Glutamatergic neuron (in vitro differentiated cells): Measurements from ENCODE around the gene NPHP1. TPM values are rescaled to one million over a fixed set of nuclear protein-coding genes. Genes with fewer than 3 reads are reported as not detected.

Experiments used
- DNase-seq: peaks from one replicate; pipeline ENCODE4 v3.0.0; 2022
- H3K27ac Mint-ChIP-seq: one replicate; pipeline ENCODE4 v1.8.0; 2020; ENCODE audit warnings: mild to moderate bottlenecking, mixed read lengths, inconsistent platforms; ENCODE audit not compliant: unreplicated experiment
- H3K27me3 Mint-ChIP-seq: one replicate; pipeline ENCODE4 v1.8.0; 2020; ENCODE audit warnings: mild to moderate bottlenecking, moderate library complexity, mixed read lengths, inconsistent platforms; ENCODE audit not compliant: unreplicated experiment
- H3K36me3 Mint-ChIP-seq: one replicate; pipeline ENCODE4 v1.8.0; 2020; ENCODE audit warnings: mild to moderate bottlenecking, mixed read lengths, inconsistent platforms; ENCODE audit not compliant: unreplicated experiment
- H3K4me1 Mint-ChIP-seq: one replicate; pipeline ENCODE4 v1.8.0; 2020; ENCODE audit warnings: mild to moderate bottlenecking, low read depth, mixed read lengths, inconsistent platforms; ENCODE audit not compliant: unreplicated experiment
- H3K4me3 Mint-ChIP-seq: one replicate; pipeline ENCODE4 v1.8.0; 2020; ENCODE audit warnings: mild to moderate bottlenecking, mixed read lengths, inconsistent platforms; ENCODE audit not compliant: unreplicated experiment
- H3K9me3 Mint-ChIP-seq: one replicate; pipeline ENCODE4 v1.8.0; 2020; ENCODE audit warnings: mild to moderate bottlenecking, moderate library complexity, mixed read lengths, inconsistent platforms; ENCODE audit not compliant: unreplicated experiment
- CTCF ChIP-seq: fragments of 200-600 bp; sonication (generic); IDR thresholded peaks from one replicate; pipeline ENCODE4 v1.5.0; 2021; ENCODE audit not compliant: partially characterized antibody, unreplicated experiment
- total RNA-seq: library from RNA; stranded (reverse); fragmentation: NEBNext Ultra II Directional; extraction: Animal tissue kit (Norgen Biotek cat#: 25700); gene quantifications from one replicate; pipeline ENCODE4 v1.2.1, GENCODE V29; 2021; ENCODE audit not compliant: unreplicated experiment

Gene NPHP1
- total RNA-seq, 1 donor from 2014 or later = 2.5 TPM

GRCh38 chr2:110180036-110180435 lies 24.8 kb downstream of the NPHP1 start:
- DNase-seq = no peak
- Mint-ChIP-seq H3K4me3 (no peak overlapping the region), H3K36me3 (peaks cover 11% of the 10 kb centered on the region), H3K27ac (no peak overlapping the region), H3K9me3 (peaks cover 2% of the 10 kb centered on the region), H3K4me1 (no peaks in the 10 kb centered on the region), H3K27me3 (no peaks in the 10 kb centered on the region)
- no peak for TF ChIP-seq CTCF

DNA sequence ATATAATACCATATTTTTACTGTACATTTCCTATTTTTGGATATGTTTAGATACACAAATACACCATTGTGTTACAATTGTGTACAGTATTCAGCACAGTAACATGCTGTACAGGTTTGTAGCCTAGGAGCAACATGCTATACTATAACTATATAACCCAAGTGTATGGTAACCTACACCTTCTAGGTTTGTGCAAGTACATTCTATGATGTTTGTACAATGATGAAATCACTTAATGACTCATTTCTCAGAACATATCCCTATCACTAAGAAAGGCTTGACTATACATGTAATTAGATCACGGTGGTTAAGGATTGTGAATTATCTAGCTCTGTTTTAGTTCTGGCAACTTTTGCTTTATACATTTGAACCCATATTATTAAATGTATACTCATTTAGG lies 31.3 kb downstream of the NPHP1 start:
- H3K4me3 Mint-ChIP-seq = no peak overlapping the region
- H3K27me3 Mint-ChIP-seq = no peaks in the 10 kb centered on the region
- TF ChIP-seq CTCF = no peak
- no peaks in the 10 kb centered on the region for H3K4me1 Mint-ChIP-seq
- H3K36me3 Mint-ChIP-seq = no peaks in the 10 kb centered on the region
- DNase-seq = no peak
- H3K9me3 Mint-ChIP-seq = no peaks in the 10 kb centered on the region
- H3K27ac Mint-ChIP-seq = no peak overlapping the region

GRCh38 chr2:110172506-110172905 lies 32.3 kb downstream of the NPHP1 start:
- H3K4me1 Mint-ChIP-seq = no peaks in the 10 kb centered on the region
- H3K36me3 Mint-ChIP-seq = no peaks in the 10 kb centered on the region
- no peak for DNase-seq
- no peaks in the 10 kb centered on the region for H3K9me3 Mint-ChIP-seq
- H3K27me3 Mint-ChIP-seq = no peaks in the 10 kb centered on the region
- no peak overlapping the region for H3K27ac Mint-ChIP-seq
- no peak for TF ChIP-seq CTCF
- H3K4me3 Mint-ChIP-seq = no peak overlapping the region

GRCh38 chr2:110170102-110170501 lies 34.7 kb downstream of the NPHP1 start:
- H3K27ac Mint-ChIP-seq = no peak overlapping the region
- H3K36me3 Mint-ChIP-seq = no peaks in the 10 kb centered on the region
- no peaks in the 10 kb centered on the region for H3K4me1 Mint-ChIP-seq
- H3K4me3 Mint-ChIP-seq = no peak overlapping the region
- no peaks in the 10 kb centered on the region for H3K9me3 Mint-ChIP-seq
- no peak for DNase-seq
- no peak for TF ChIP-seq CTCF
- no peaks in the 10 kb centered on the region for H3K27me3 Mint-ChIP-seq

DNA sequence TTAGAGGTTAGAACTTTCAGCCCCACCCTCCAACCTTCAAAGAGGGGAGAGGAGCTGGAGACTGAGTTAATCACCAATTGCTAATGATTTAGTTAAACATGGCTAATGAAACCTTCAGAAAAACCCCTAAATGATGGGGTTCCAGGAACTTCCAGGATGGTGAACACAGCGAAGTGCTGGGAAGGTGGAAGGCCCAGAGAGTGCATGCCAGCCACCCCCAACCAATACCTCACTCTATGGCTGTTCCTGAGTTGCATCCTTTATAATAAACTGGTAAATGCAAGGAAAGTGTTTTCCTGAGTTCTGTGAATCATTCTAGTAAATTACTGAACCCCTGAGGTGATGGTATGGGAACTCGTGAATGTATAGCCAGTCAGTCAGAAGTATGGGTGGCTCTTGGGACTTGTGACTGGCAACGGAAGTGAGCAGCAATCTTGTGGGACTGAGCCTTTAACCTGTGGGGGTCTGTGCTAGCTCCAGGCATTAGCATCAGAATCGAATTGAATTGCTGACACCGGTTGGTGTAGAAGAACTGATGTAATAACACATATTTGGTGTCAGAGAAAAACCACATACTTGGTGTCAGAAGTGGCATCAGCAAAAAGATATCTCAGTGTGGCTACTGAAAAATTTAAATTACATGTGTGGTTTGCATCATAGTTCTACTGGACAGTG lies 37.4 kb downstream of the NPHP1 start:
- H3K36me3 Mint-ChIP-seq = no peaks in the 10 kb centered on the region
- no peak overlapping the region for H3K27ac Mint-ChIP-seq
- H3K27me3 Mint-ChIP-seq = no peaks in the 10 kb centered on the region
- no peak for TF ChIP-seq CTCF
- H3K9me3 Mint-ChIP-seq = no peaks in the 10 kb centered on the region
- H3K4me3 Mint-ChIP-seq = no peak overlapping the region
- no peaks in the 10 kb centered on the region for H3K4me1 Mint-ChIP-seq
- DNase-seq = no peak
